Lower leg skin (tissue), 4 donors: ENCODE measurements around the gene FBXO36. TPM values are rescaled to one million over a fixed set of nuclear protein-coding genes. Genes with fewer than 3 reads are reported as not detected.

Source experiments
- DNase-seq, 2 donors: peaks; one replicate each; pipeline ENCODE4 v3.0.0-alpha.2; 2019; ENCODE audit warnings: low spot score in 2 of 2
- H3K4me3 ChIP-seq: fragments of 200-600 bp; sonication (generic); 2 replicates; pipeline ENCODE4 v1.5.1; 2017; ENCODE audit warnings: mild to moderate bottlenecking, low read depth; ENCODE audit not compliant: poor library complexity, severe bottlenecking
- CTCF ChIP-seq, 3 donors: fragments of 450-650 bp; IDR thresholded peaks; one replicate each; pipeline ENCODE4 v1.5.1; 2016; ENCODE audit warnings: antibody characterized with exemption in 3 of 3, mild to moderate bottlenecking in 3 of 3, moderate library complexity in 2 of 3
- POLR2A ChIP-seq, 2 donors: fragments of 450-650 bp; IDR thresholded peaks; one replicate each; pipeline ENCODE4 v1.6.1; 2016 to 2017; ENCODE audit warnings: antibody characterized with exemption in 2 of 2, mild to moderate bottlenecking in 1 of 2, moderate library complexity in 1 of 2
- WGBS, 2 donors: methylation state at CpG; one replicate each; pipeline ENCODE4 v1.1.5; 2018; 5-methylcytosine and 5-hydroxymethylcytosine counted together
- intact Hi-C: fragments of 100-400 bp; cut with DNase I; formaldehyde crosslinking; loops from one replicate; pipeline ENCODE4 v1.15.0; 2023; ENCODE audit warnings: low total_unique reads
- total RNA-seq, 4 donors: library from RNA; depleted of rRNA; stranded (reverse); fragments of >200 nt; gene quantifications; one replicate each; pipeline ENCODE4 v1.1.0, GENCODE V29; 2016

FBXO36 gene
- total RNA-seq, 4 donors from 2014 or later: 3.4 to 6.8 (median 5.4) TPM

DNA sequence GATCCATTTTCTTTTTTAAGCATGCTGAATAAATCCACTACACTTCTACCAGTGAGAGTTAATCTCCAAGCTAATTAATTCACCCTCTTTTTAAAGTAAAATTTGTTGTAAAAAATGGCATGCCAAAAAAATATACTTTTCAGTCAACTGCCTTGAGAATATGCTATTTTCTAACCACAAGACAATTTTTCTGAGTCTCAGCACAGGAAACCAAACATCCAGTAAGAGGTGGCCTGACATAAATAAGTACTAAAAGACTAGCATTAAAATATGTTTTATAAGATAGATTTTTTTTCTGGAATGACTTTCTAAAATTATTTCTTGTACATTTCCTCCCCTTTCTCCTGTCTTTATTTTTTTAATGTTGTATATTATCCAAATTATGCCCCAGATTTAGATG, 2.9 kb downstream of the FBXO36 start:
- no peak overlapping the region for H3K4me3 ChIP-seq
- TF ChIP-seq CTCF (IDR thresholded peaks at IDR 0.05) (no peak), POLR2A (IDR thresholded peaks at IDR 0.05) (no peak)
- intact Hi-C loops: no loop called here
- DNase-seq: no peak

- no peak for TF ChIP-seq CTCF (IDR thresholded peaks at IDR 0.05)
- TF ChIP-seq POLR2A (IDR thresholded peaks at IDR 0.05): no peak
- no peak overlapping the region for H3K4me3 ChIP-seq
- 66 to 70% methylated on average over 2 of the region's 2 CpGs for WGBS, 2 donors
- intact Hi-C loops: no loop called here
- no peak for DNase-seq
Measured at GRCh38 chr2:229927817-229928321, 5.6 kb downstream of the FBXO36 start.

- DNase-seq: no peak
- 84 to 88% methylated on average over 7 of the region's 7 CpGs for WGBS, 2 donors
- intact Hi-C loops: no loop called here
- no peak for TF ChIP-seq POLR2A (IDR thresholded peaks at IDR 0.05)
- no peak for TF ChIP-seq CTCF (IDR thresholded peaks at IDR 0.05)
- no peak overlapping the region for H3K4me3 ChIP-seq
Measured at GRCh38 chr2:229930656-229931055, 8.4 kb downstream of the FBXO36 start.

DNA sequence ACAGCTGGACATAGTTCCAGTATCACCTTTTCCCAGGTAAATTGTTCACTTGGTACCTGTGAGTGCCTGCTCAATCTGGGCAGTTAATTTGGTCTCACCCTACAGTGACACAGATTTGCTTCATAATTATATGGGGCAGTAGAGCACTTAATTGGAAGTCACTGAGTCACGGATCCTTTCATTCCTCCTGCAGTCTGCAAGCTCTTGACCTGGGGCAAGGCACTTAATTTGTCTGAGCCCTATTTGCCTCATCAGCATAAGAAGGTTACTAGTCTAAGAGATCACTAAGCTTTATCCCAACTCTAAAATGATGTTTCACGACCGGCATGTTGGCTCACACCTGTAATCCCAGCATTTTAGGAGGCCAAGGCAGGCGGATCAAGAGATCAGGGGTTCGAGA, 8.9 kb downstream of the FBXO36 start:
- DNase-seq: no peak
- no peak overlapping the region for H3K4me3 ChIP-seq
- intact Hi-C loops: no loop called here
- TF ChIP-seq POLR2A (IDR thresholded peaks at IDR 0.05) (no peak), CTCF (IDR thresholded peaks at IDR 0.05) (no peak)
- 81 to 92% methylated on average over 5 of the region's 5 CpGs for WGBS, 2 donors

DNA sequence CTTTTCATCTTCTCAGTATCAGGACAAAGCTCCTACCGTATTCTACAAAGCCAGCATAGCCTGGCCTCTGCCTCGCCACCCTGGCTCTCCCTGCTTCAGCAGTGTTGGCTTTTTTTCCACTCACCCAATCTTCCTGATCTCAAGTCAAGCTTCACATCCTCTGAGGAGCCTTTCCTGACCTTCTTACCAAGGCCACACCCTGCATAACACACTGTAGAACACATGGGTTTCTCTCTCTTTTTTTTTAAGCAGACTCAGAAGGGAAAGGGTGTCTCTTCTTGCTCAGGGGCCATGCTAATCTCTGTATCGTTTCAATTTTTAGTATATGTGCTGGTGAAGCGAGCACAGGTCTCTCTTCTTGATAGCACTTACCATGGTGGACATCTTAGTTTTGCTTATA, 15.2 kb downstream of the FBXO36 start:
- DNase-seq: no peak
- WGBS, 2 donors: 89 to 92% methylated on average over 4 of the region's 4 CpGs
- no peak overlapping the region for H3K4me3 ChIP-seq
- intact Hi-C loops: no loop called here
- TF ChIP-seq POLR2A (IDR thresholded peaks at IDR 0.05): no peak

- DNase-seq: no peak
- intact Hi-C loops: no loop called here
- TF ChIP-seq POLR2A (IDR thresholded peaks at IDR 0.05) (no peak), CTCF (IDR thresholded peaks at IDR 0.05) (no peak)
- no peak overlapping the region for H3K4me3 ChIP-seq
- 96 to 99% methylated on average over 8 of the region's 8 CpGs for WGBS, 2 donors
Measured at GRCh38 chr2:229942671-229943070, 20.4 kb downstream of the FBXO36 start.
